Stomach (tissue), 9 donors: ENCODE measurements around the gene KRT86. TPM values are rescaled to one million over a fixed set of nuclear protein-coding genes. Genes with fewer than 3 reads are reported as not detected.
A peak's percentile ranks its signal among the peaks of the same experiment; 100 is the strongest.

Experiments used
- DNase-seq, 2 donors: peaks; one replicate each; pipeline versions ENCODE4 v3.0.0 to v3.0.0-alpha.2; 2013 to 2019
- H3K27ac ChIP-seq, 5 donors: fragments of 200-600 bp in 4 of 5; sonication (generic) in 4 of 5; one replicate each; pipeline ENCODE4 v1.5.1; 2013 to 2019; ENCODE audit warnings: mild to moderate bottlenecking in 1 of 5, moderate library complexity in 1 of 5
- H3K27me3 ChIP-seq, 3 donors: fragments of 200-600 bp; sonication (generic); one replicate each; pipeline ENCODE4 v1.5.1; 2017 to 2019; ENCODE audit warnings: mixed run types in 1 of 3
- H3K36me3 ChIP-seq, 4 donors: fragments of 200-600 bp; sonication (generic); 1 replicate in 3 of 4; 2 replicates in 1 of 4; pipeline ENCODE4 v1.5.1; 2016 to 2019
- H3K4me1 ChIP-seq, 4 donors: fragments of 200-600 bp; sonication (generic); one replicate each; pipeline ENCODE4 v1.5.1; 2016 to 2019
- H3K4me3 ChIP-seq, 4 donors: fragments of 200-600 bp; sonication (generic) in 3 of 4; one replicate each; pipeline ENCODE4 v1.5.1; 2016 to 2019; ENCODE audit warnings: mild to moderate bottlenecking in 1 of 4
- H3K9me3 ChIP-seq, 4 donors: fragments of 200-600 bp; sonication (generic); one replicate each; pipeline ENCODE4 v1.5.1; 2016 to 2019
- EP300 ChIP-seq: sonication (generic); formaldehyde crosslinking; IDR thresholded peaks from one replicate; pipeline ENCODE4 v1.6.1; 2017; ENCODE audit warnings: antibody characterized with exemption
- POLR2A ChIP-seq, 4 donors: fragments of 450-650 bp; IDR thresholded peaks; one replicate each; pipeline ENCODE4 v1.6.1; 2016; ENCODE audit warnings: antibody characterized with exemption in 4 of 4, control low read depth in 2 of 4, mild to moderate bottlenecking in 1 of 4, moderate library complexity in 1 of 4
- POLR2AphosphoS5 ChIP-seq, 3 donors: sonication (generic); formaldehyde crosslinking; IDR thresholded peaks; one replicate each; pipeline ENCODE4 v1.6.1; 2016; ENCODE audit warnings: antibody characterized with exemption in 3 of 3
- WGBS, 5 donors: extraction: QIAGEN DNeasy Blood & Tissue Kit in 3 of 5; methylation state at CpG; one replicate each; pipeline versions ENCODE4 v1.1.5 to v1.1.7; 2013 to 2018; 5-methylcytosine and 5-hydroxymethylcytosine counted together
- intact Hi-C: fragments of 100-400 bp; cut with DNase I; formaldehyde crosslinking; loops from one replicate; pipeline ENCODE4 v1.15.1; 2023; ENCODE audit warnings: low total_unique reads
- polyA plus RNA-seq, 3 donors: library from polyadenylated mRNA; stranded (reverse); fragments of 200-250 nt; gene quantifications; one replicate each; pipeline ENCODE4 v1.2.3, GENCODE V29; 2013
- total RNA-seq, 5 donors: library from RNA; depleted of rRNA; stranded (reverse); fragments of >200 nt; gene quantifications; one replicate each; pipeline versions ENCODE4 v1.1.0 to v1.2.3, GENCODE V29; 2014 to 2016
- TF ChIP-seq, protein P1 (sequence below), 7 experiments: fragments of 450-650 bp in 4 of 7; fragments of 200-600 bp in 3 of 7; sonication (generic) in 3 of 7; IDR thresholded peaks; one replicate each; pipeline ENCODE4 v1.5.1; 2016 to 2019; ENCODE audit warnings: antibody characterized with exemption in 7 of 7, control low read depth in 2 of 7, mild to moderate bottlenecking in 1 of 7
- donor health status: healthy with polysubstance abuse.
- donor health status: Bipolar disorder and iron deficiency.
- donor health status: healthy.

The KRT86 gene
- total and polyA plus RNA-seq, 8 donors, result not detected

DNA sequence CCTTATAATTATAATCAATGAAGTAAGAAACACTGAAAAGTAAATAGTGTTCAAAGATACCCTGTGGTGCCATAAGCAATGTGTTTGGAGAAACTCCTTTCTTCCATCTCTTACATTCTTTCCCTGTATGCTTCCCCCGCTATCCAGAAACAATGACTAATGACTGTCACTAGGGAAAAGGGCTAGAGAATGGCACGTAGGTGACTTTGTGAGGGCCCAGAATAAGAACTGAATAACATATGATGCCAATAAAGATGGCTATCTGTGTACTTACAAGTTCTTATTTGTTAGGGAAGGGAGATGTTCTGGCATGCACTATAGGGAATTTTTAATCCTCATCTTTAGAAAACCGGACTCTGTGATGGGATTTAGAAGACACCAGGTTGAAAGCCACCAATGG lies 46.1 kb upstream of the KRT86 start:
- peaks cover 0 to 38% (median 13%) of the 10 kb centered on the region in 3 donors for H3K27me3 ChIP-seq
- TF ChIP-seq EP300 (no peak), POLR2AphosphoS5 (IDR thresholded peaks at IDR 0.05) (no peak), POLR2A (IDR thresholded peaks at IDR 0.05) (no peak)
- TF ChIP-seq, protein P1, sequence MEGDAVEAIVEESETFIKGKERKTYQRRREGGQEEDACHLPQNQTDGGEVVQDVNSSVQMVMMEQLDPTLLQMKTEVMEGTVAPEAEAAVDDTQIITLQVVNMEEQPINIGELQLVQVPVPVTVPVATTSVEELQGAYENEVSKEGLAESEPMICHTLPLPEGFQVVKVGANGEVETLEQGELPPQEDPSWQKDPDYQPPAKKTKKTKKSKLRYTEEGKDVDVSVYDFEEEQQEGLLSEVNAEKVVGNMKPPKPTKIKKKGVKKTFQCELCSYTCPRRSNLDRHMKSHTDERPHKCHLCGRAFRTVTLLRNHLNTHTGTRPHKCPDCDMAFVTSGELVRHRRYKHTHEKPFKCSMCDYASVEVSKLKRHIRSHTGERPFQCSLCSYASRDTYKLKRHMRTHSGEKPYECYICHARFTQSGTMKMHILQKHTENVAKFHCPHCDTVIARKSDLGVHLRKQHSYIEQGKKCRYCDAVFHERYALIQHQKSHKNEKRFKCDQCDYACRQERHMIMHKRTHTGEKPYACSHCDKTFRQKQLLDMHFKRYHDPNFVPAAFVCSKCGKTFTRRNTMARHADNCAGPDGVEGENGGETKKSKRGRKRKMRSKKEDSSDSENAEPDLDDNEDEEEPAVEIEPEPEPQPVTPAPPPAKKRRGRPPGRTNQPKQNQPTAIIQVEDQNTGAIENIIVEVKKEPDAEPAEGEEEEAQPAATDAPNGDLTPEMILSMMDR (IDR thresholded peaks at IDR 0.05), result no peak
- H3K27ac ChIP-seq, result no peak overlapping the region
- no peak for DNase-seq
- H3K9me3 ChIP-seq, result peaks cover 0 to under 1% (median 0%) of the 10 kb centered on the region in 4 donors
- no peak overlapping the region for H3K4me3 ChIP-seq
- peaks cover 13 to 35% (median 31%) of the 10 kb centered on the region in 4 donors for H3K4me1 ChIP-seq
- no peaks in the 10 kb centered on the region for H3K36me3 ChIP-seq
- intact Hi-C loops, result no loop called here
- 48 to 76% (median 70%) methylated on average over 3 of the region's 3 CpGs for WGBS, 5 donors

DNA sequence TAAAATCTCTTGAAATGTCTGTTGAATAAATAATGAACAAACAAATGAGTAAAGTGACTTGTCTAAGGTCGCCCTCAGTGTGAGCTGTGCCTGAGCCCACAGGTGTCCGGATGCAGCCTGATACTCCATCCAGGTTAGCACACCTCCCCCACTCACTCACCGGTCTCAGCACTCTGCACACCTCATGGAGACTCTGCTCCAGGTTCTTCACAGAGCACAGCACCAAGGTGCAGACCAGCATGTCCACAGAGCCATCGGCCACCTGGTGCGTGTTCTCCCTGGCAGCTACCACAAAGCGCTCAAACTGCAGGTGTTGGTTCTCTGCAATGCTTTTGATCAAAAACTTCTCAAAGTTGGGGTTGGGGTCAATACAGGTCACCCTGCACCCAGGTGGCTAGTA lies 45.5 kb upstream of the KRT86 start:
- Histone ChIP-seq H3K27ac (no peak overlapping the region), H3K36me3 (no peaks in the 10 kb centered on the region), H3K9me3 (no peaks in the 10 kb centered on the region), H3K27me3 (peaks cover 0 to 43% (median 19%) of the 10 kb centered on the region in 3 donors), H3K4me3 (no peak overlapping the region), H3K4me1 (peaks cover 17 to 41% (median 36%) of the 10 kb centered on the region in 4 donors)
- no peak for TF ChIP-seq POLR2AphosphoS5 (IDR thresholded peaks at IDR 0.05)
- TF ChIP-seq EP300, result no peak
- TF ChIP-seq, protein P1 (IDR thresholded peaks at IDR 0.05), result no peak
- TF ChIP-seq POLR2A (IDR thresholded peaks at IDR 0.05), result no peak
- intact Hi-C loops, result no loop called here
- DNase-seq, result no peak
- WGBS, 5 donors, result 87 to 97% (median 96%) methylated on average over 6 of the region's 6 CpGs

DNA sequence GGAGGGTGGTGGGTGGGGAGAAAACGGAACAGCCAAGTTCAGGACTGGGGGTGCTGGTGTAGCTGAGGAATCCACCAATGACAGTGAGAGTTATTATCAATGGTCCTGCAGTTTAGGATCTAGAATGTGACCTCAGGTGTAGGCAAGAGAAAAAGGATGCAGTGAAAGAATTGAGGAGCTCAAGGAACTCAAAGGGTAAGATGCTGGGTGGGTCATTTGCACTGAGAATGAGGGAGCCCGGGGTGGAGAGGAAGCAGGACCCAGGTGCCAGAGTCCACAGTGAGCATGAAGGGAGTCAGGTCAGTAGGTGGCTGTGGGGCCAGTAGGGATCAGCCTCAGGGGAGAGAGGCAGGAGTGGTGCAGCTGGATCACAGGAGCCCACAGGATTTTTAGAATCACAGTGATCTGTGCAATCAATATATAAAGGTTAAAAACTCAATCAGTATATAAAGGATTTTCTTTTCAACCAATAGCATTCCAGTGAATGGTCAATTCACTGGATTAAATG lies 44.6 kb upstream of the KRT86 start:
- intact Hi-C loops, result no loop called here
- no peak overlapping the region for H3K4me3 ChIP-seq
- no peak overlapping the region for H3K27ac ChIP-seq
- H3K4me1 ChIP-seq, result peaks cover 17 to 44% (median 36%) of the 10 kb centered on the region in 4 donors
- H3K36me3 ChIP-seq, result no peaks in the 10 kb centered on the region
- peaks cover 0 to 49% (median 20%) of the 10 kb centered on the region in 3 donors for H3K27me3 ChIP-seq
- DNase-seq, result no peak
- no peak for TF ChIP-seq POLR2AphosphoS5 (IDR thresholded peaks at IDR 0.05)
- TF ChIP-seq, protein P1 (IDR thresholded peaks at IDR 0.05), result no peak
- TF ChIP-seq POLR2A (IDR thresholded peaks at IDR 0.05), result no peak
- TF ChIP-seq EP300, result no peak
- 66 to 84% (median 73%) methylated on average over 2 of the region's 2 CpGs for WGBS, 5 donors
- H3K9me3 ChIP-seq, result no peaks in the 10 kb centered on the region

DNA sequence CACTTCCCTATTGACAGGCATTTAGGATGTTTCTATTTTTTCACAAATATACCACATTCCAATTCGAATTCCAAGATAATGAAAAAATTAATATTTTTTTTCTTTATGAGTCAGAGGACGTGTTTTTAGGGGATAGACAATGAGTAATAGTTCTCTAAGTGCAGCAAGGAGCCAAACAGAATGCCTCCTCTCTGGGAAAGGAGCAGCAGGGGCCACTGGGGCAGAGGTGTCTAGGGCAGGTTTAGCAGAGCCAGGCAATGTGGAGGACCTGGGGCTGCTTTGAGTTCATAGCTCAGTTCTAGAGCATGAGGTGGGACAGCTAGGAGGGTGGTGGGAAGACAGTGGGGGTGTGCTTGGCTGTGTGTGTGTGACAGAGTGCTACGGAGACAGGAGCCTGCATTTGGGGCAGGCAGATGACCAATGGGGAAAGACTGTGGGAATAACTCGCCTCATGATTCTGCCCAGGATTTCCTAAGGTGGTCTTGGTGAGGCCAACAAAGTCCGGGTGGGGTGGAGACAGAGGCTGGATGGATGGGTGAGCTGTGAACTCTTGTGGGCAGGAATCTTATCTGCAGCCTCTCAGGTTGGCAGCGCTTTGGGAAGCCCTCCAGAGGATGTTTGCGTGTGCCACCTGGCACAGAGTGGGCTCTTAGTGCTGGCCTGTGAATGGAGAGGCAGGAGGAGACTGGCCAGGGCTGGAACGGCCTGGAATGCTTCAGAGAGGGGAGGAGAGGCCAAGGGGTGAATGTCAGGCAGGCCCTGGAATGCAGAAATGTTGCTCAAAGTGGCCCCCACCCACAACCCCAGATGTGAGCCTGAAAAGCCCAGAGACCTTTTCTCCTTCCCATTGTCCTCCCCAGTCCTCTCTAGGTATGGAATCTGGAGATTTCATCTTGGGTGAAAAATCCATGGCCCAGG lies 43.8 kb upstream of the KRT86 start:
- peak in 1 of 2 donors; percentile 53 for DNase-seq
- Histone ChIP-seq H3K9me3 (no peaks in the 10 kb centered on the region), H3K4me3 (no peak overlapping the region), H3K36me3 (no peaks in the 10 kb centered on the region), H3K27ac (peak overlapping the region in 4 of 5 donors; percentile 20 to 66 (median 34)), H3K4me1 (peaks cover 17 to 50% (median 36%) of the 10 kb centered on the region in 4 donors), H3K27me3 (peaks cover 0 to 49% (median 20%) of the 10 kb centered on the region in 3 donors)
- 41 to 54% (median 49%) methylated on average over 8 of the region's 8 CpGs for WGBS, 5 donors
- intact Hi-C loops, result no loop called here
- TF ChIP-seq, protein P1 (IDR thresholded peaks at IDR 0.05), result no peak
- TF ChIP-seq EP300 (no peak), POLR2A (IDR thresholded peaks at IDR 0.05) (no peak), POLR2AphosphoS5 (IDR thresholded peaks at IDR 0.05) (no peak)
